NCI-H1436 treated with DMSO at 0.1 percent for 48 hours (cell line): ENCODE results near the gene BLOC1S6.

ENCODE experiments used
- DNase-seq: peaks from one replicate; lab custom pipeline; 2025; lab: John Stamatoyannopoulos, UW

BLOC1S6 gene

GRCh38 chr15:45588219-45588875, 1.2 kb downstream of the BLOC1S6 start:
- DNase-seq = no peak

- DNase-seq = no peak
These were observed 2.1 kb downstream of the BLOC1S6 start for GRCh38 chr15:45589256-45589655.

DNA sequence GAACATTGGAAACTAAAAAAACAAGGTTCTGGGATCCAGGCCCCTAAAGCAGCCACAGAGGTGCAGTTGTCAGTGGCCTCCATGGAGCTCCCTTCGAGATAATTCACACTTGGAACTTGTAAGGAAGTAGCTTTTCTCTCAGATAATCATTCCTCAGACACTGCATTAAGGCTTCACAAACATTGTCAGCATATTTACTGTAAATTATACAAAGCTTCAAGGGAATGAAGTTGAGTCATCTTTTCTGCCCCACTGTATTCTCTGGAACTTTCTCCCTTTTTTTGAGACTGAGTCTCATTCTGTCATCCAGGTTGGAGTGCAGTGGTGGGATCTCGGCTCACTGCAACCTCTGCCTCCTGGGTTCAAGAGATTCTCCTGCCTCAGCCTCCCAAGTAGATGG, 7.1 kb downstream of the BLOC1S6 start:
- DNase-seq = no peak

DNA sequence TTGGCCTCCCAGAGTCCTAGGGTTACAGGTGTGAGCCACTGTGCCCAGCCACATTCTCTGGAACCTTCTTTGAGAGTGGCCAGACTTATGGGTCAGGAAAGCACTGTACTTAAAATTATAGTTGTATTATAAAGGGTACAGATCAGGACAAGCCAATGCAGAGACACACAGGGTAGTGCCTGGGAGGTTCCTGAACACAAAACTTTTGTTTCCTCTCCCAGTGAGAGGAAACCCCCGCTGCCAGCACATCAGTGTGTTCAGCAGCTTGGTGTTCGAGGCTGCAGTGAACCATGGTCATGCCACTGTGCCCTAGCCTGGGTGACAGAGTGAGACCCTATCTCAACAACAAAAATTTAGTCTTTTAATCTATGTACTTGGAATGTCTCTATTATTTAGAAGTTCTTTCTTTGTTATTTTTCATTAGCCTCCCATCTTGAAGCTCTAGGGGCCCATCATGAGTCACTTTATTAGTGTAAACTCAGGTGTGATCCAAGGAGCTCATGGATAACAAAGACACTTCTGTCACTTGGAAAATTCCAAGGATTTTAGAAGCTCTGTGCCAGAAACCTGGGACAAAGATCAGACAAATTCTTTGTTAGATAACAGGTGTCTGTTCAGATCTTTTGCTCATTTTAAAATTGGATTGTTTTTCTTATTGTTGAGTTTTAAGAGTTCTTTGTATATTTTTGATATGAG, 7.8 kb downstream of the BLOC1S6 start:
- DNase-seq = no peak

DNA sequence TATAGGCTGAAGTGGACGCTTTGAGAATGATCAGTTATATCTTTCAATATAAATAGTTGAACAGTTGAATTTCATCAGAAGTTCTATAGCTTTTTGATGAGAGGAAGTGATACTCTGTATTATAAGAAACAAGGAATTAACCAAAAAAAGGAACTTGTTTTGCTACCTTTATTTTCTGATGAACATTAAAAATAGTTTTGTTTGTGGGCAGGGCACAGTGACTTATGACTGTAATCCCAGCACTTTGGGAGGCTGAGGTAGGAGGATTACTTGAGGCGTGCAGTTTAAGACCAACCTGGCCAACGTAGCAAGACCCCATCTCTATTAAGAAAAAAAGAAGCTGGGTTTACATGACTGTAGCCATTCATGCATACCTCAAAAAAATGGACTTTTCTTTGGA, 16.7 kb downstream of the BLOC1S6 start:
- DNase-seq = no peak

- DNase-seq = no peak
These were observed 17.1 kb downstream of the BLOC1S6 start for GRCh38 chr15:45604326-45604725.

GRCh38 chr15:45606413-45606812, 19.2 kb downstream of the BLOC1S6 start:
- no peak for DNase-seq

DNA sequence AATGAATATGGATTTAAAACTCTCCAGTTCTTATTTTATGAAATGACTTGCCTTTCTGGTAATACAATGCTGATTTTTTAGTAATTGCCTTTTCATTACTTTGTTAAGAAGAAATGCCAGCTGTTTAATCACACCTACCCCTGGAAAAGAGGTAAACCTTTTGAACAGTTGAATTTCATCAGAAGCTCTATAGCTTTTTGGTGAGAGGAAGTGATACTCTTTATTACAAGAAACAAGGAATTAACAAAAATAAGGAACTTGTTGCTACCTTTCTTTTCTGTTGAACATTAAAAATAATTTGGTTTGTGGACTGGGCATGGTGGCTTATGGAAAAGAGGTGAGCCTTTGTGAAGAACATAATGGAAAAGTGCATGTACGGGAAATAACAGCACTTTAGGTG, 19.7 kb downstream of the BLOC1S6 start:
- DNase-seq = no peak

DNA sequence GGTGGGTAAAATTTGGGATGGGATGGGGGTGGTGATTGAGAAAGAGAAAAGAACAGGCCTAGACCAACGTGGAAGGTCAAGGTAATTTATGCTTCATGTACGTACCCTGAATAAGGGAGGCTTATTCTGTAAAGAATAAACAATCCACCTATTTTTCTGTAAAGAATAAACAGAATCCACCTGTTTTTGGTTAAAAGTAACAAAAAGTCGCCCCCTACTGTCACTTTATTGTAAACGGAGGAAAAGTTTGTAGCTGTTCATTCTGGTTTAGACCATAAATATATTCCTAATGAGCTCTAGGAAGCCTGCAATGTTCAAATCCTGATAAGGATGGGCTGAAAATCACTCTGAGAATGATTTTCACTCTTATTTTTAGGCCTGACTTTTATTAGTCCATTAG, 24.1 kb downstream of the BLOC1S6 start:
- no peak for DNase-seq

DNA sequence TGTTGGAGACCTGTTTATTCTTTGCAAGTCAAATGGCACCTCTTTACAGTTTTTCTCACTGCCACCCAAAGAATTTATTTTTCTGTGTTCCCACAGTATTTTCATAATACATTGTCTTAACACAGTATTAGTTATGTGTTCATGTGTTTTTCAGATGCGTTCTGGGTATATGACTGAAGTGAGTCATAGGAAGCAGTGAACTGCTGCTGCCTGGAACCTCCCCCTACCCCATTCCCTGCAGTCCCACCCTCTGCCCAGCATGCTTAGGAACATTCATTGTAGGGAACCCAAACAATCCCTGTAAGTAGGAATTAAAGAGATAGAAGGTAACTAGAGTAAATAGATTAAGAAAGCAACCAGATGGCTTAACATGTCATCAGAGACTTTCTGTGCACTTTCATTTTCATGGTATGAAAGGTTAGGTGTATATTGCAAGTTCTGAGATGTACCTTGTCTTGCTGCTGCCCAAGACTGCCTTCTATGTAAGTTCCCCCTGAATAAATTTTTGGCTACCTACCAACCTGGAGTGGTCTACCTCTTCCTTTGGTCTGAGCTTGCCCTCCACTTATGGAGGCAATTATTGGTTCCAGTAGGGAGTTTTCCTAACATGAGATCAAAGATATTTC, 25.7 kb downstream of the BLOC1S6 start:
- DNase-seq = no peak

DNA sequence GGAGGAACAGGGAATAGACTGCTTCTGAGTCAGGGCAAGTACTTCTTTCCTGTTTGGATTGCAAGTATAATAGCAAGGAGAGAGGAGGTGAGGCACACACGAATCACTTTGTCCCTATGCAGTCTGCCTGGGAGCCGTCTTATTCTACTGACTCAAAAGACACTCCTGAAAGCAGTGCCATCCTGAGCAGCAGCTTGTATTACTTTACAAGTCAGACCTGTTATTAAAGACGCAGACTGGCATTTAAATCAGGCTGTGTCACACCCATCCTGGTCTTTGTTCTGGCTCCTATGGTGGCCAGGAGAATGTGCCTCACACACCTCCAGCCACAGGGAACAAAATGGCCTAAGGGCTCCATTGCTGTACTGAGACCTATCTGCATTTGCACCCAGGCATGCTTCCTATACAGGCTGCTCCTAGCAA, 29.7 kb downstream of the BLOC1S6 start:
- DNase-seq = no peak

- DNase-seq = no peak
These were observed 31.6 kb downstream of the BLOC1S6 start for GRCh38 chr15:45618813-45619212.

DNA sequence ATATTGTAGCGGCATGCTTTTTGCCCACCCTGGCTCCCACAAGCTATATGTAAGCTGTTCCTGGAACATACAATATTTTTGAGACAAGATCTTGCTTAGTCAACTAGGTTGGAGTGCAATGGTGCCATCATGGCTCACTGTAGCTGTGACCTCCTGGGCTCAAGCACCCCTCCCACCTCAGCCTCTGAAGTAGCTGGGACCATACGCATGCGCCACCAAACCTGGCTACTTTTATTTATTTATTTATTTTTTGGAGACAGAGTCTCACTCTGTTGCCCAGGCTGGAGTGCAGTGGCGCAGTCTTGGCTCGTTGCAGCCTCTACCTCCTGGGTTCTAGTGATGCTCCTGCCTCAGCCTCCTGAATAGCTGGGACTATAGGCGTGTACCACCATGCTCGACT, 41.0 kb downstream of the BLOC1S6 start:
- no peak for DNase-seq

GRCh38 chr15:45630917-45631691, 43.9 kb downstream of the BLOC1S6 start:
- no peak for DNase-seq

DNA sequence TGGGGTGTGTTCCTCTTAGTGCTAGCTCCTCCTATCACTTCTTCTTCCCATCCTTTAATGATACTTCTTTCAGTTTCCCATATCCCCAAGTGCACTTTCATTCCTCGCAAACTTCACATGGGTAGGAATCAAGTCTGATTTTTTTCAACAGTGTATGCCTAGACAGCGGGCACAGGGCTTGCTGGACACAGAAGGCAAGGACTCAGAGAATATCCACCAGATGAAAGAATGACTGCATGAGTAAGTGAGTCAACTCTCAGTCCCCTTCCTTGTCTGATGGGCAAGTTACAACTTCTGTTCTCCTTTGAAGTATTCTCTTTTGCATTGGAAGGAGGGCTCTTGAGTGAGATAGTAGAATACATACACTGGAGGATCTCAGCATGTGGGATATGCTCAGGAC, 44.6 kb downstream of the BLOC1S6 start:
- DNase-seq = no peak

GRCh38 chr15:45634432-45635190, 47.4 kb downstream of the BLOC1S6 start, which contains the start of gene SQOR:
TSS of gene SQOR (plus strand) at chr15:45635029. CDS start at chr15:45658924, 23,895 bp downstream.
- DNase-seq = no peak

GRCh38 chr15:45635191-45635638, 48.0 kb downstream of the BLOC1S6 start:
- no peak for DNase-seq

DNA sequence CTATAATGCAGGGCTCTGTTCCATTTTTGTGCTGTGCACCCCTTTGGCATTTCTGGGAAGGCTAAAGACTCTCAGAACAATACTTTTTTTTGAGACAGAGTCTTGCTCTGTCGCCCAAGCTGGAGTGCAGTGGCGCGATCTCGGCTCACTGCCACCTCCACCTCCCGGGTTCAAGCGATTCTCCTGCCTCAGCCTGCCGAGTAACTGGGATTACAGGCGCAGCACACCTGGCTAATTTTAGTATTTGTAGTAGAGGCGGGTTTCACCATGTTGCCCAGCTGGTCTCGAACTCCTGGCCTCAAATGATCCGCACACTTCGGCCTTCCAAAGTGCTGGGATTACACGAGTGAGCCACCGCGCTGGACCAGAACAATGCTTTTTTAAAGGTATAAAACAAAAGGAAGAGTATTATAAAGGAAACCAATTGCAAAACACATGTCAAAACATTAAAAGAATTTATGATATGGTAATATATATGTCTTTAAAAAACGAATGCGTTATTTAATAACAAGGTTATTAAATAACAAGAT, 48.6 kb downstream of the BLOC1S6 start:
- DNase-seq = no peak

- DNase-seq = no peak
These were observed 50.0 kb downstream of the BLOC1S6 start for GRCh38 chr15:45637141-45637540.

GRCh38 chr15:45637552-45638033, 50.4 kb downstream of the BLOC1S6 start:
- DNase-seq = no peak

DNA sequence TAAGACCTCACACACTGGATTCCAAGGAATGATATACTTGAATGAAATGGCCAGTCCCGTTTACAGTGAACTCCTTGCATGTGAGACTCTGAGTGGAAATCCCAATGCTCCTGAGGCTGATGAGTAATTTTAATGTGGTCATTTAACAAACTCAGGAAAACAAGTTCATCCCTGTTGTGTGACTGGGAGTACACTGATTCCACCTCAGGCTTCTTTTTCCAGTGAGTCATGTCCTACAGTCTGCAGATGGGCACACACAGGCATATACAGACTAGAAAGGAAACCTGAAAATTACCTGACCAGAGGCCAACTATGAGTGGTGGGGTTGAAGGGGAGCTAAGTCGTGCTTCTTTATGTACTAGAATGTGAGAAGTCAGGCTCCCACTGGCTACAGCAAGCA, 53.4 kb downstream of the BLOC1S6 start:
- no peak for DNase-seq
